HG03469 (cell line): ENCODE measurements around the gene LONP2.
"Not testable (repeated sequence)": the region's sequence is repeated elsewhere in the genome, so short reads cannot be mapped to it uniquely, and the experiment has no call there.

ENCODE experiments used
- ATAC-seq: cut with Tn5 transposase; IDR thresholded peaks from one replicate; pipeline ENCODE4 v1.9.1; 2021; ENCODE audit warnings: mild to moderate bottlenecking, moderate library complexity, moderate number of reproducible peaks; ENCODE audit not compliant: unreplicated experiment

The LONP2 gene

GRCh38 chr16:48284772-48285409 lies 40.8 kb downstream of the LONP2 start:
- no peak for ATAC-seq

DNA sequence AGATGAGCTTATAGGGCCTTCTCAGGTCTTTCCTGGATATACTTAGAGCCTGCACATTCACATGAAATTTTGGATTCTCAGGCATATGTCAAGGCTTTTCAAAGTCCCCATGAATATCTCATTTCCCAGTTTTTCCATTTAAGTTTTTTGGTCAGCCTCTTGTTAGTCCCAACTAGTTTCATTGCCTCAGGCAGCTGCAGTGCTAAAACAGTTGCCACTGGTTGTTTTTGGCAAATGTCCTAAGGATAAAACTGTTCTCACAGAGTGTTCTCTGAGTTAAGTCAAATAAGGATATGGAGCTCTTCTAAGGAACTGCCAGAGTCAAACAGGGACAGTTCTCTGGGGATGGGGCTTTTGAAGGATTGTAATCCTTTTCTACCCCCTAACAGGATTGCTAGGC lies 43.1 kb downstream of the LONP2 start:
- ATAC-seq, result no peak

DNA sequence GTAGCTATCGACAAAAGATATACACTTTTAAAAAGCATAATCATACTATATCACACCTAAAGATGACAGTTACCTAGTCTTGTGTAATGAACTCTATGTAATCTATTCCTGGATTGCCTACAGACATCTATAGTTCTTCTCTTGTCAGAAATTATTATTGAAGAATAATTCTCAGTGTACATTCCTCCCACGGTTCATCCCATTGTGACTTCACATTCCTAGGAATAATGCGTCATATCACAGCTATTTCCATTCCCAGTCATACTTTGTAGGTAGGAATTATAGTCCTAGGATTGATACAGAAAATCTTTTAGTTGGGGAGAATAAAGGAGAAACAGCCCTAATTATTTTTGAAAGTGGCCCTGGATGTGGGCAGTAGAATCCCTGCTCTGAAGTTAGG lies 47.2 kb downstream of the LONP2 start:
- ATAC-seq, result no peak

DNA sequence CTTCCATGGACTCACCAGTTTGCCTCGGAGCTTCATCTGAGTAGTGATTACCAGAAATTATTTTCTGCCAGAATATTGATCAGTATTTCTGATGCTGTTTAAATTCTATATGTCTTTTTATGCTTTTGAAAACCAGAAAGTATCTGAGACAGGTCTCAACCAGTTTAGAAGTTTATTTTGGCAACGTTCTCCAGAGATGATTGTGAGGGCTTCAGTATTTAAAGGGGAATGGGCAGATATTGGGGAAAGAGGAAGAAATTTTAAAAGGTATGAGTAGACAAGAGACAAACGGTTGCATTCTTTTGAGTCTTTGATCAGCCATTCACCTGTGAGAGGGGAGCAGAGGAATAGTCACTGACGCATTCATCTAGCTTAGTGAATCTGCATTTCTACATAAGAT lies 47.7 kb downstream of the LONP2 start:
- no peak for ATAC-seq

- no peak for ATAC-seq
These were observed 48.4 kb downstream of the LONP2 start for GRCh38 chr16:48292452-48292851.

- no peak for ATAC-seq
These were observed 50.6 kb downstream of the LONP2 start for GRCh38 chr16:48294724-48295123.

GRCh38 chr16:48295488-48296281 lies 51.6 kb downstream of the LONP2 start:
- ATAC-seq, result no peak

- no peak for ATAC-seq
These were observed 55.4 kb downstream of the LONP2 start for GRCh38 chr16:48299471-48299870.

DNA sequence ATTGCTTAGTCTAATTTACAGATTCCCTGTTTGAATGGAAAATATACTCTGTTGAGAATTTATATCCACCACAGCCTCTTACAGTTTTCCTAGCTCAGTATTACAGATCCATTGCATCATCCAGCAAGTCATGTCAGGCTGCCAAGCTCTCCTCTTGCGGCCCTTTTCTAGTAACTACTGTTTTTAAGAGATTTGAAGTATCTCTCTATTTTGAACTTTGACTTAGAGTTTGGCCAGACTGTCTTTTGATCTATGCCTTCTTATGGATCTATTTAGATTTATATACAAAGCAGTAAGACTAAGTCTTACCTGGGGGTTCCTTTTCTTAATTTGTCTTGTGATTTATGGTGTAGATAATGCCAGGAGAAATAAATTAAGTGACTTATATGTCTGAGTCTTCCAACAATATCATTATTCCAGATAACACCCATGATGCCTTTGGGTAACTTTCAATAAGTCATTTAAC lies 56.3 kb downstream of the LONP2 start:
- no peak for ATAC-seq

DNA sequence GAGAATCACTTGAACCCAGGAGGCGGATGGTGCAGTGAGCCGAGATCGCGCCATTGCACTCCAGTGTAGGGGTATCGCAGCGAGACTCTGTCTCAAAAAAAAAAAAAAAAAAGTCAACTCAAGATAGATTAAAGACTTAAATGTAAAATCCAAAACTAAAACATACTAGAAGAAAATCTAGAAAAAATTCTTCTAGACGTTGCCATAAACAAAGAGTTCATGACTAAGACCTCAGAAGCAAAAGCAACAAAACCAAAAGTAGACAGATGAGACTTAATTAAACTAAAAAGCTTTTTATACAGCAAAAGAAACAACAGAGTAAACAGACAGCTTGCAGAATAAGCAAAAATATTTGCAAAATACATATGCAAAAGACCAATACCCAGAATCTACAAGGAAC lies 64.4 kb downstream of the LONP2 start:
- ATAC-seq, result no peak

GRCh38 chr16:48310908-48311641 lies 67.0 kb downstream of the LONP2 start:
- no peak for ATAC-seq

DNA sequence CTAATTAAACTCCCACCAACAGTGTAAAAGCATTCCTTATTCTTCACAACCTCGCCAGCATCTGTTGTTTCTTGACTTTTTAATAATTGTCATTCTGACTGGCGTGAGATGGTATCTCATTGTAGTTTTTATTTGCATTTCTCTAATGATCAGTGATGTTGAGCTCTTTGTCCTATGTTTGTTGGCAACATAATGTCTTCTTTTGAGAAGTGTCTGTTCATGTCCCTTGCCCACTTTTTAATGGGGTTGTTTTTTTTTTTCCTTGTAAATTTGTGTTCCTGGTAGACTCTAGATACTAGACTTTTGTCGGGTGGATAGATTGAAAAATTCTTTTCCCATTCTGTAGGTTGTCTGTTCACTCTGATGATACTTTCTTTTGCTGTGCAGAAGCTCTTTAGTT lies 69.8 kb downstream of the LONP2 start:
- ATAC-seq, result not testable (repeated sequence)

DNA sequence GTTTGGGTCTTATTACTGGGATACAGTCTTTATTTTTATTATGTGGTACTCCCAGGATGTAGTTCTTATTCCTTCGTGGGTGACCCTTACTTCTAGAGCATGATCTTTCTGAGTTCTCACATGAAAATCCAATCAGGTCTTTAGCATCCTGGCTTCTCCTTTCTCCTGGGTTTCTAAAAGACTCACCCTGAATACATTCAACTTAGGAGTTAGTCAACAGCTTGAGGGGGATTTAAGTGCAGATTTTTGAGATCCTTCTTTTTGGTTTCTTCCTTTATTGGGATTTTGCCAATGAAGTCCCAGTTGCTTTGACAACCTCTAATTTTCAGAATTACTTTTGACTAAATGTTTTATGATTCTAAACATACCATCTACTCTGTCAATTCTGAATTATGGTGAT lies 72.9 kb downstream of the LONP2 start:
- no peak for ATAC-seq

GRCh38 chr16:48317614-48318315 lies 73.7 kb downstream of the LONP2 start:
- ATAC-seq, result no peak

- ATAC-seq, result no peak
These were observed 74.5 kb downstream of the LONP2 start for GRCh38 chr16:48318630-48319029.

- ATAC-seq, result no peak
These were observed 77.4 kb downstream of the LONP2 start for GRCh38 chr16:48321317-48322036.

GRCh38 chr16:48323783-48324775 lies 80.0 kb downstream of the LONP2 start:
- ATAC-seq, result no peak

DNA sequence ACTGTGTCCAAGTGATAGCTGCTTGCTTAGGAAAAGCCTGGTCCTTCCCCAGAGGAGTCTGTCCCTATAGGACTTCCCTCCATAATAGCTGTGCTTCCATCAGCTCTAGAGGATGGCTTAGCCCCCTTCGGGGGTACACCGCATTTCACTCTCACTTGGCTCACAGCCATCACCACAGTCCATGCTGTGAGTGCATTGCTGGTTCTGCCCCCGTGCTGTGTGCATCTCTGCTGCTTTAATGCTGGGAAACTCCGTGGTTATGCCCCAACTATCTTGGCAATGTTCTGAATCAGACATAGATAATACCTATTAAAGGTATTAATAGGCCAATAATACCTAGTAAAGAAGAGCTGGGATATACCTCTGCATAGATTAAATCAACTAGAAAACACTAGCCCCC lies 82.8 kb downstream of the LONP2 start:
- no peak for ATAC-seq

DNA sequence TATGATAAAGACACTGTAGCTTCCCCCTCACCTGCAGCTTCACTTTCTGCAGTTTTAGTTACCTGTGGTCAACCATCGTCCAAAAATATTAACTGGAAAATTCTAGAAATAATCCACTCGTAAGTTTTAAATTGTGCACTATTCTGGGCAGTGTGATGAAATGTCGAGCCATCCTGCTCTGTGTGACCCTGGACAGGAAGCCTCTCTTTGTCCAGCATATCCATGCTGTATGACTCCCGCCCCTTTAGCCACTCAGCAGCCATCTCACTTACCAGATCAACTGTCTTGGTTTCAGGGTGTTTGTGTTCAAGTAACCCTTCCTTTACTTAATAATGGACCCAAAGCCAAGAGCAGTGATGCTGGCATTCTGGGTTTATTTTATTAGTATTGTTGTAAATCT lies 85.0 kb downstream of the LONP2 start:
- ATAC-seq, result no peak
